SK-N-SH treated with all-trans-retinoic acid at 6 μM for 48 hours (cell line): ENCODE measurements around the gene AUTS2.

Experiments used
- ATAC-seq: fragments of 200-7000 bp; cut with Tn5 transposase; 3 replicates; pipeline ENCODE4 v1.9.1; 2020; ENCODE audit warnings: mild to moderate bottlenecking, moderate library complexity
- ARNTL ChIP-seq: fragments of 450-650 bp; formaldehyde crosslinking; IDR thresholded peaks from 2 replicates; pipeline ENCODE4 v1.5.0; 2020; ENCODE audit warnings: low read depth, mild to moderate bottlenecking, moderate library complexity, borderline replicate concordance
- BACH2 ChIP-seq: fragments of 250-450 bp; sonication (Bioruptor Pico); IDR thresholded peaks from 2 replicates; pipeline ENCODE4 v1.9.0; 2021; ENCODE audit warnings: mild to moderate bottlenecking, borderline replicate concordance
- CREB5 ChIP-seq: fragments of 250-450 bp; sonication (Bioruptor Pico); IDR thresholded peaks from 2 replicates; pipeline ENCODE4 v1.5.1; 2020; ENCODE audit warnings: low read depth, mild to moderate bottlenecking, moderate library complexity
- CSDC2 ChIP-seq: fragments of 250-450 bp; sonication (Bioruptor Pico); IDR thresholded peaks from 2 replicates; pipeline ENCODE4 v1.5.0; 2020; ENCODE audit warnings: mild to moderate bottlenecking, moderate library complexity
- CSRNP3 ChIP-seq: fragments of 250-450 bp; sonication (Bioruptor Pico); IDR thresholded peaks from 2 replicates; pipeline ENCODE4 v1.5.1; 2021; ENCODE audit warnings: mild to moderate bottlenecking, moderate library complexity
- ESRRG ChIP-seq: fragments of 250-450 bp; sonication (Bioruptor Pico); IDR thresholded peaks from 2 replicates; pipeline ENCODE4 v1.6.1; 2021; ENCODE audit warnings: mild to moderate bottlenecking
- GLIS3 ChIP-seq: fragments of 250-450 bp; sonication (Bioruptor Pico); IDR thresholded peaks from 2 replicates; pipeline ENCODE4 v1.5.0; 2020; ENCODE audit warnings: mild to moderate bottlenecking, moderate library complexity
- ISL1 ChIP-seq: fragments of 250-450 bp; sonication (Bioruptor Pico); IDR thresholded peaks from 2 replicates; pipeline ENCODE4 v2.1.2; 2022; ENCODE audit warnings: mild to moderate bottlenecking, moderate library complexity
- PATZ1 ChIP-seq: fragments of 250-450 bp; sonication (Bioruptor Pico); IDR thresholded peaks from 2 replicates; pipeline ENCODE4 v1.8.0; 2020; ENCODE audit warnings: mild to moderate bottlenecking, moderate library complexity, borderline replicate concordance
- POU6F1 ChIP-seq: fragments of 250-450 bp; sonication (Bioruptor Pico); IDR thresholded peaks from 2 replicates; pipeline ENCODE4 v1.8.0; 2021; ENCODE audit warnings: low read depth, mild to moderate bottlenecking, moderate library complexity, borderline replicate concordance
- PPARA ChIP-seq: fragments of 250-450 bp; sonication (Bioruptor Pico); IDR thresholded peaks from 2 replicates; pipeline ENCODE4 v1.5.0; 2020; ENCODE audit warnings: mild to moderate bottlenecking, borderline replicate concordance
- SNAI2 ChIP-seq: fragments of 250-450 bp; sonication (Bioruptor Pico); IDR thresholded peaks from 2 replicates; pipeline ENCODE4 v1.5.0; 2020; ENCODE audit warnings: mild to moderate bottlenecking, moderate library complexity
- TCF4 ChIP-seq: fragments of 250-450 bp; sonication (Bioruptor Pico); IDR thresholded peaks from 2 replicates; pipeline ENCODE4 v1.8.0; 2021; ENCODE audit warnings: mild to moderate bottlenecking, moderate library complexity, borderline replicate concordance
- TOX ChIP-seq: fragments of 250-450 bp; sonication (Bioruptor Pico); IDR thresholded peaks from 2 replicates; pipeline ENCODE4 v1.8.0; 2021; ENCODE audit warnings: mild to moderate bottlenecking, moderate library complexity, borderline replicate concordance
- TSHZ2 ChIP-seq: fragments of 250-450 bp; sonication (Bioruptor Pico); IDR thresholded peaks from 2 replicates; pipeline ENCODE4 v1.5.0; 2020; ENCODE audit warnings: mild to moderate bottlenecking, moderate library complexity
- ZC3H10 ChIP-seq: fragments of 250-450 bp; sonication (Bioruptor Pico); IDR thresholded peaks from 2 replicates; pipeline ENCODE4 v1.5.1; 2021; ENCODE audit warnings: mild to moderate bottlenecking, moderate library complexity
- ZFP3 ChIP-seq: fragments of 250-450 bp; sonication (Bioruptor Pico); IDR thresholded peaks from 2 replicates; pipeline ENCODE4 v1.5.0; 2020; ENCODE audit warnings: mild to moderate bottlenecking, moderate library complexity
- ZFP30 ChIP-seq: fragments of 450-650 bp; formaldehyde crosslinking; IDR thresholded peaks from 2 replicates; pipeline ENCODE4 v1.5.0; 2022; ENCODE audit warnings: mild to moderate bottlenecking, moderate library complexity
- ZNF565 ChIP-seq: fragments of 450-650 bp; formaldehyde crosslinking; conservative IDR thresholded peaks from 2 replicates; pipeline ENCODE4 v1.5.0; 2020; ENCODE audit warnings: low read depth, mild to moderate bottlenecking, moderate library complexity
- ZNF70 ChIP-seq: fragments of 450-650 bp; formaldehyde crosslinking; IDR thresholded peaks from 2 replicates; pipeline ENCODE4 v1.5.0; 2020; ENCODE audit warnings: mild to moderate bottlenecking, moderate library complexity
- ZNF8 ChIP-seq: fragments of 450-650 bp; formaldehyde crosslinking; IDR thresholded peaks from 2 replicates; pipeline ENCODE4 v1.5.0; 2020; ENCODE audit warnings: mild to moderate bottlenecking, moderate library complexity

AUTS2 gene

GRCh38 chr7:70092314-70093204 is 494.3 kb downstream of the AUTS2 start (continued):
- TF ChIP-seq POU6F1 (peak; percentile 94), ESRRG (CRISPR knock-in tag) (peak; percentile 47; the same call in 1 of the 2 replicates), BACH2 (CRISPR knock-in tag) (no peak), CSDC2 (CRISPR knock-in tag) (peak; percentile 78; the same call in 1 of the 2 replicates), ARNTL (CRISPR knock-in tag) (no peak), ZNF8 (CRISPR knock-in tag) (no peak), CREB5 (CRISPR knock-in tag) (no peak; the same call in 1 of the 2 replicates), ZNF565 (CRISPR knock-in tag) (peak; percentile 71; the same call in 1 of the 2 replicates), ZC3H10 (CRISPR knock-in tag) (peak; percentile 89; the same call in 1 of the 2 replicates)
- TF ChIP-seq, all 23 proteins: peak for 15

- peak; percentile 19 for ATAC-seq
- TF ChIP-seq GLIS3 (CRISPR knock-in tag) (0 out of 2 replicates have a peak, but pooled peaks have one; percentile 54), ISL1 (CRISPR knock-in tag) (peak; percentile 44), POU6F1 (no peak)
Measured at GRCh38 chr7:70093205-70093904, 495.1 kb downstream of the AUTS2 start.

- no peak for ATAC-seq
- TF ChIP-seq ZFP30 (CRISPR knock-in tag), result no peak
- TF ChIP-seq ISL1 (CRISPR knock-in tag), result 0 out of 2 replicates have a peak, but pooled peaks have one; percentile 58
- TF ChIP-seq ZNF70 (CRISPR knock-in tag), result no peak
Measured at GRCh38 chr7:70094831-70095230, 496.6 kb downstream of the AUTS2 start.

GRCh38 chr7:70097645-70098044 is 499.4 kb downstream of the AUTS2 start:
- ATAC-seq, result no peak
- TF ChIP-seq TSHZ2 (CRISPR knock-in tag) (no peak), ZC3H10 (CRISPR knock-in tag) (no peak), PATZ1 (CRISPR knock-in tag) (no peak), GLIS3 (CRISPR knock-in tag) (no peak), ZNF8 (CRISPR knock-in tag) (no peak), ISL1 (CRISPR knock-in tag) (no peak), ZFP3 (no peak), ZFP30 (CRISPR knock-in tag) (no peak), TOX (CRISPR knock-in tag) (no peak), ESRRG (CRISPR knock-in tag) (no peak), POU6F1 (no peak), CSRNP3 (CRISPR knock-in tag) (no peak), BACH2 (CRISPR knock-in tag) (no peak), SNAI2 (CRISPR knock-in tag) (no peak), PPARA (no peak), TCF4 (CRISPR knock-in tag) (no peak), ZNF70 (CRISPR knock-in tag) (no peak)
